ENCODE data around the gene PRPF40A.

Gene PRPF40A

GRCh38 chr2:152762202-152762601, 44.9 kb upstream of the PRPF40A start:
- Histone ChIP-seq H3K4me3 (replicated peaks; ENCODE audit: insufficient read depth, low read length) (no peak overlapping the region), H3K27me3 (ENCODE audit: insufficient read depth, poor library complexity, severe bottlenecking) (no peaks in the 10 kb centered on the region), H3K27ac (replicated peaks) (no peak overlapping the region)
- TF ChIP-seq CTCF (IDR thresholded peaks at IDR 0.05; ENCODE audit: insufficient read depth, low read length) (no peak), SPI1 (IDR thresholded peaks at IDR 0.05; ENCODE audit: borderline replicate concordance, low read depth) (no peak), POLR2AphosphoS5 (IDR thresholded peaks at IDR 0.05; ENCODE audit: low read depth) (no peak), REST (IDR thresholded peaks at IDR 0.05; ENCODE audit: insufficient replicate concordance, low read depth) (no peak), GABPA (IDR thresholded peaks at IDR 0.05; ENCODE audit: low read depth) (no peak)
- no peak for DNase-seq (ENCODE audit: low read depth in 1 of 2, low spot score in 1 of 2)

GRCh38 chr2:152761214-152761613, 44.0 kb upstream of the PRPF40A start:
- no peaks in the 10 kb centered on the region for H3K27me3 ChIP-seq (ENCODE audit: insufficient read depth, poor library complexity, severe bottlenecking)
- H3K27ac ChIP-seq (replicated peaks) = no peak overlapping the region
- no peak for TF ChIP-seq CTCF (IDR thresholded peaks at IDR 0.05; ENCODE audit: insufficient read depth, low read length)
- TF ChIP-seq REST (IDR thresholded peaks at IDR 0.05; ENCODE audit: insufficient replicate concordance, low read depth) = no peak
- TF ChIP-seq POLR2AphosphoS5 (IDR thresholded peaks at IDR 0.05; ENCODE audit: low read depth) = no peak
- TF ChIP-seq SPI1 (IDR thresholded peaks at IDR 0.05; ENCODE audit: borderline replicate concordance, low read depth) = no peak
- no peak for TF ChIP-seq GABPA (IDR thresholded peaks at IDR 0.05; ENCODE audit: low read depth)
- no peak for DNase-seq (ENCODE audit: low read depth in 1 of 2, low spot score in 1 of 2)
- H3K4me3 ChIP-seq (replicated peaks; ENCODE audit: insufficient read depth, low read length) = no peak overlapping the region

- H3K27ac ChIP-seq (replicated peaks) = no peak overlapping the region
- no peaks in the 10 kb centered on the region for H3K27me3 ChIP-seq (ENCODE audit: insufficient read depth, poor library complexity, severe bottlenecking)
Measured at GRCh38 chr2:152759290-152760072, 42.2 kb upstream of the PRPF40A start.

More at GRCh38 chr2:152759290-152760072, 42.2 kb upstream of the PRPF40A start:
- TF ChIP-seq GABPA (IDR thresholded peaks at IDR 0.05; ENCODE audit: low read depth) = no peak
- no peak for TF ChIP-seq POLR2AphosphoS5 (IDR thresholded peaks at IDR 0.05; ENCODE audit: low read depth)
- no peak for TF ChIP-seq SPI1 (IDR thresholded peaks at IDR 0.05; ENCODE audit: borderline replicate concordance, low read depth)
- TF ChIP-seq REST (IDR thresholded peaks at IDR 0.05; ENCODE audit: insufficient replicate concordance, low read depth) = no peak
- no peak for TF ChIP-seq CTCF (IDR thresholded peaks at IDR 0.05; ENCODE audit: insufficient read depth, low read length)
- no peak for DNase-seq (ENCODE audit: low read depth in 1 of 2, low spot score in 1 of 2)
- H3K4me3 ChIP-seq (replicated peaks; ENCODE audit: insufficient read depth, low read length) = no peak overlapping the region
